H54 (cell line): ENCODE data around the gene TMED5.
A peak's percentile ranks its signal among the peaks of the same experiment; 100 is the strongest.
"Not testable (repeated sequence)": the region's sequence is repeated elsewhere in the genome, so short reads cannot be mapped to it uniquely, and the experiment has no call there.

Experiments
- DNase-seq: peaks from one replicate; pipeline ENCODE4 v3.0.0; 2011; ENCODE audit warnings: low spot score, mixed read lengths; ENCODE audit not compliant: insufficient read length
- FAIRE-seq: peaks from 3 replicates; lab custom pipeline; 2011; peaks lifted over from hg19 to GRCh38; lab: Jason Lieb, UNC
- POLR2A ChIP-seq: IDR thresholded peaks from 2 replicates; pipeline ENCODE4 v1.6.1; 2011; ENCODE audit warnings: low read depth, mild to moderate bottlenecking, low read length

TMED5 gene

DNA sequence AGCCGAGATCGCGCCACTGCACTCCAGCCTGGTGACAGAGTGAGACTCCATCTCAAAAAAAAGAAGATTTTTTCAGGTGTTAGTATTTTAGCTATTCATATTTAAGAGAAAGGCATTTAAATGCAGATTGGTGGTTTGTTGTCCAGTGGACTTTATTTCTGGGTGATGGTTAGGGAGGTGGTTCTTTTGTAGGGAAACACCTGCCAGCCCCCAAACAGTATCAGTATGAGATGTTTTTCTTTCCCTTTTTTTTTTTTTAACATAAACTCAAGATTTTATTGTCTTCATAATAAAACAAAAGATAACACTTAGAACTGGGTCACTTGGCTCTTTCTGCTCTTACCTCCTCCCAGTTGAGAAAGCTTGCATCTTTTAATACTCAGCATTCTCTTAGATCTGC lies 10.2 kb upstream of the TMED5 start:
- FAIRE-seq (no peak), DNase-seq (no peak)
- no peak for TF ChIP-seq POLR2A

- no peak for DNase-seq
- FAIRE-seq: no peak
- no peak for TF ChIP-seq POLR2A
Measured at GRCh38 chr1:93186667-93187066, 6.5 kb upstream of the TMED5 start.

GRCh38 chr1:93180723-93181613 lies 755 bp upstream of the TMED5 start, which contains the start of gene CCDC18:
CCDC18 (plus strand) TSS chr1:93180724; CDS start chr1:93183362, 2,638 bp downstream.
- DNase-seq (peak; percentile 6), FAIRE-seq (no peak)
- TF ChIP-seq POLR2A: peak; percentile 50; the same call in 1 of the 2 replicates

DNA sequence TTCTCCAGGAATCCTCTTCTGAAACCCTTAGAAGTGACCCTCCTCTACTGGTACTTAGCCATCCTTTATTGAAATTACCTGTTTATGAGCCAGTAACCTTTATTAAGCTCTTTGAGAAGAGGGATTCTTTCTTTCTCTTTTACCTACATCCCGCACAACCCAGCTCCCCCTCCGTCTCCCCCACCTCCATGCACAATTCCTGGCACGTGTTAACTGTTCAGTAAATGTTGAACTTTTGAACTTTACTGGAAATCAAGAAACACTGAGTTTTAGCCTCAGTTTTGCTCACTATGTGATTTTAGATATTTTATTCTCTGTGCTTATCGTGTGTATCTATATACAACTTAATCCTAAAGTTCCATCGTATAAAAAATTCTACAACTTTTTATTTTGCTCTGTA lies 1.8 kb downstream of the TMED5 start:
- TF ChIP-seq POLR2A: no peak
- DNase-seq (no peak), FAIRE-seq (no peak)

GRCh38 chr1:93177991-93178390 lies 2.2 kb downstream of the TMED5 start:
- FAIRE-seq: peak; percentile 27
- TF ChIP-seq POLR2A: no peak
- DNase-seq: no peak

- DNase-seq, FAIRE-seq: not testable (repeated sequence)
Measured at GRCh38 chr1:93174638-93175037, 5.6 kb downstream of the TMED5 start.

DNA sequence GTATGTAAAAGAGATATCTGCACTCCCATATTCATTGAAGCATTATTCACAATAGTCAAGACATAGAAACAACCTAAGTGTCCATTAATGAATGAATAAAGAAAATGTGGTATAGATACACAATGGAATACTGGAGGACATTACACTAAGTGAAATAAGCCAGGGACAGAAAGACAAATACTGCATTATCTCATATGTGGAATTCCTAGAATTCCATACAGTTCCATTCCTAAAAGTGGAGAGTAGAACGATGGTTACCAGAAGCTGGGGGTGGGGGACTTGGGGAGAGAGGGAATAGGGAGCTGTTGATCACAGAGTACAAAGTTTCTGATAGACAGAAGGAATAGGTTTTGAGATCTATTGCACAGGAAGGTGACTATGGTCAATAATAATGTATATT lies 7.4 kb downstream of the TMED5 start:
- TF ChIP-seq POLR2A: no peak
- FAIRE-seq (peak; percentile 77), DNase-seq (no peak)

GRCh38 chr1:93171549-93172034 lies 8.6 kb downstream of the TMED5 start:
- peak; percentile 69 for FAIRE-seq
- DNase-seq: no peak
- TF ChIP-seq POLR2A: no peak

DNA sequence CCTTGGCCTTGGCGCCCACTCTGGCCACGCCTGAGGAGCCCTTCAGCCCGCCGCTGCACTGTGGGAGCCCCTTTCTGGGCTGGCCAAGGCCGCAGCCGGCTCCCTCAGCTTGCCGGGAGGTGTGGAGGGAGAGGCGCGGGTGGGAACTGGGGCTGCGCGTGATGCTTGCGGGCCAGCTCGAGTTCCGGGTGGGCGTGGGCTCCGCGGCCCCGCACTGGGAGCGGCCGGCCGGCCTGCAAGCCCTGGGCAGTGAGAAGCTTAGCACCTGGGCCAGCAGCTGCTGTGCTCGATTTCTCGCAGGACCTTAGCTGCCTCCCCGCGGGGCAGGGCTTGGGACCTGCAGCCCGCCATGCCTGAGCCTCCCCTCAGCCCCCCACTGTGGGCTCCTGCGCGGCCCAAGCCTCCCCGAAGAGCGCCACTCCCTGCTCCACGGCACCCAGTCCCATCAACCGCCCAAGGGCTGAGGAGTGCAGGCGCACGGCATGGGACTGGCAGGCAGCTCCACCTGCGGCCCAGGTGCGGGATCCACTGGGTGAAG lies 10.0 kb downstream of the TMED5 start:
- not testable (repeated sequence) for DNase-seq, FAIRE-seq

DNA sequence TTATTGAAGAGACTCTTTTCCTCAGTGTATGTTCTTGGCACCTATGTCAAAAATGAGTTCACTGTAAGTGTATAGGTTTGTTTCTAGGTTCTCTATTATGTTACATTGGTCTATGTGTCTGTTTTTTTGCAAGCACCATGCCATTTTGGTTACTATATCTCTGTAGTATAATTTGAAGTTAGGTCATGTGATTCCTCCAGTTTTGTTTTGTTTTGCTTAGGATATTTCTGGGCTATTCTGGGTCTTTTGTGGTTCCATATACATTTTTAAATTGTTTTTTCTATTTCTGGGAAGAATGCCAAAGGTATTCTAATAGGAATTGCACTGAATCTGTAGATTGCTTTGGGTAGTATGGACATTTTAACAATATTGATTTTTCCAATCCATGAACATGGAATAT lies 13.2 kb downstream of the TMED5 start:
- no peak for DNase-seq
- no peak for FAIRE-seq
- TF ChIP-seq POLR2A: no peak

DNA sequence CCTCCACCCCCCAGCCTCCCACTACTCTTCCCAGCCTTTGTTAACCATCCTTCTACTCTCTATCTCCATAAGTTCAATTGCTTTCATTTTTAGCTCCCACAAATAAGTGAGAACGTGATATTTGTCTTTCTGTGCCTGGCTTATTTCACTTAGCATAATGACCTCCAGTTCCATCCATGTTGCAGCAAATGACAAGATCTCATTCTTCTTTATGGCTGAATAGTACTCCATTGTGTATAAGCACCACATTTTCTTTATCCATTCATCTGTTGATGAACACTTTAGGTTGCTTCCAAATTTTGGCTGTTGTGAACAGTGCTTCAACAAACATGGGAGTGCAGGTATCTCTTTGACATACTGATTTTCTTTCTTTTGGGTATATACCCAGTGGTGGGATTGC lies 14.3 kb downstream of the TMED5 start:
- DNase-seq, FAIRE-seq: not testable (repeated sequence)

DNA sequence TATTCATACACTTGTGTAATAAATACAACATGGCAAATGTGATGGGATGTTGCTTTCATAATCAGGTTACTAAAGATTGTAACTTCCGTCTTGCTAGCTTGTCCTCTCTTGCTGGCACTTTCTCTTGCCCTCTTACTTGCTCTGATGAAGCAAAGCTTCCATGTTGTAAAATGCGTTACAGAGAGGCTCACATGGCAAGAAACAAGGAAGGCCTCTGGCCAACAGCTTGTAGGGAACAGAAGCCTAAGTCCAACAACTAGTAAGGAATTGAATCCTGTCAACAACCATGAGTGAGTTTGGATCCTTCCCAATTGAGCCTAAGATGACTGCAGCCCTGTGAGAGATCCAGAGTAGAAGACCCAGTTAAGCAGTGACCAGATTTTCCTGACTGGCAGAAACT lies 15.4 kb downstream of the TMED5 start:
- FAIRE-seq: peak; percentile 53

DNA sequence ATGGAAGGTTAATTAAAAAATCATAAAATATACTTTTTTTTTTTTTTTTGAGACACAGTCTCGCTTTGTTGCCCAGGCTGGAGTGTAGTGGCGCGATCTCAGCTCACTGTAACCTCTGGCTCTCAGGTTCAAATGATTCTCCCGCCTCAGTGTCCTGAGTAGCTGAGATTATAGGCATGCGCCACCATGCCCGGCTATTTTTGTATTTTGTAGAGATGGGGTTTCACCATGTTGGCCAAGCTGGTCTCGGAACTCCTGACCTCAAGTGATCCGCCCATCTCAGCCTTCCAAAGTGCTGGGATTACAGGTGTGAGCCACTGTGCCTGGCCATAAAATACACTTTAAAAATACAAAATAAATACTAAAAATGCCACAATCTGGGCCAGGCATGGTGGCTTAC lies 16.9 kb downstream of the TMED5 start:
- not testable (repeated sequence) for DNase-seq, FAIRE-seq

More for the DNA sequence above, 15.4 kb downstream of the TMED5 start:
- DNase-seq: no peak
- TF ChIP-seq POLR2A: no peak

DNA sequence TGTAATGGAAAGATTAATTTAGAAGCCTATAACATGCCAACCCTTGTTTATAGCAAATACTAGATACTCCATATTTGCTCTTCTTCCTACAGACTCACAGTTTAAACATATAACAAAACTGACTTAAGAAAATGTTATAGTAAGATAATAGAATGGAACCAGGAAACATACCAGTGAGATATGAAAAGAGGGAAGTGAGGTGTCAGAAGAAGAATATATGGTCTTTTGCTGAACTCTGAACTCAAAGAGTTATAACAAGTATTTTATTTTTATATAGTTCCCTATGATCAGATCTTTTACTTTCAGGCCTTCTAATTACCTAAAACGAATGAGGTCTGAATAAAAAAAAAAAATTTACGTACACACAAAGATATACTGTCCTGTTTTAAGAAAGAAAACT lies 20.9 kb downstream of the TMED5 start:
- FAIRE-seq: no peak
- TF ChIP-seq POLR2A: no peak
- no peak for DNase-seq

GRCh38 chr1:93155335-93155734 lies 24.9 kb downstream of the TMED5 start:
- TF ChIP-seq POLR2A: no peak
- DNase-seq (no peak), FAIRE-seq (no peak)
